ENCODE results near the gene RDX. TPM values are rescaled to one million over a fixed set of nuclear protein-coding genes. Genes with fewer than 3 reads are reported as not detected.

RDX gene
- total and polyA plus RNA-seq, 2 of the 13 experiments (the other 11 are each of a cell fraction or from before 2014, with no cell fraction given): 20.7 to 63.1 TPM

- 92% methylated on average over 2 of the region's 2 CpGs for WGBS (ENCODE audit: low lambda C conversion rate)
- peaks cover 10% of the 10 kb centered on the region; the same call in 1 of the 2 replicates for H3K4me1 ChIP-seq (ENCODE audit: insufficient read depth, low read length)
- CTCF ChIA-PET (ENCODE audit: low intra/inter-chr PET ratio, low total read pairs): no interaction called here
- H3K27ac ChIP-seq (ENCODE audit: extremely low read length, insufficient read depth, low read length): no peak overlapping the region
- in situ Hi-C loops (cut with HindIII; ENCODE audit: extremely low pct_ligation_motif_present, low pct_unique_long_range_greater_than_20kb): no loop called here
- H3K4me2 ChIP-seq (ENCODE audit: low read depth, low read length): no peak overlapping the region
- ATAC-seq (no peak), FAIRE-seq (no peak), DNase-seq (ENCODE audit: low spot score) (no peak)
- POLR2A ChIA-PET: no interaction called here
- peaks cover 0 to under 1% of the 10 kb centered on the region in 2 experiments; a peak in 1 of 5 replicates for H3K36me3 ChIP-seq (replicated peaks in 1 of 2; ENCODE audit: control insufficient read depth in 1 of 2, insufficient read depth in 2 of 2, low read length in 2 of 2)
- TF ChIP-seq DNMT3B (CRISPR knock-in tag; conservative IDR thresholded peaks at IDR 0.05): no peak
- no peak for TF ChIP-seq GLMP (CRISPR knock-in tag; IDR thresholded peaks at IDR 0.05; ENCODE audit: borderline replicate concordance)
- TF ChIP-seq ISX (CRISPR knock-in tag; conservative IDR thresholded peaks at IDR 0.05): no peak
- no peak overlapping the region for H2AFZ ChIP-seq (ENCODE audit: low read length)
- no peak overlapping the region for H3K4me3 ChIP-seq (replicated peaks in 1 of 3; ENCODE audit: insufficient read depth in 1 of 3, low read depth in 2 of 3, low read length in 3 of 3)
- H3K9me3 ChIP-seq (ENCODE audit: low read length): no peaks in the 10 kb centered on the region
- BruUV-seq (replicated peaks): no TSS peak
- intact Hi-C loops (cut with micrococcal nuclease; ENCODE audit: unreplicated experiment): no loop called here
- H3K79me2 ChIP-seq (ENCODE audit: insufficient read depth, low read length): no peaks in the 10 kb centered on the region
- no peaks in the 10 kb centered on the region for H3K27me3 ChIP-seq (ENCODE audit: control insufficient read depth in 1 of 2, insufficient read depth in 2 of 2, low read length in 2 of 2)
- no peaks in the 10 kb centered on the region for H4K20me1 ChIP-seq (ENCODE audit: insufficient read depth, low read length)
- no peak overlapping the region for H3K9ac ChIP-seq (ENCODE audit: insufficient read depth, low read depth, low read length)
These were observed 126.7 kb downstream of the RDX start for GRCh38 chr11:110169738-110170137.

GRCh38 chr11:110168033-110168803, 128.2 kb downstream of the RDX start:
- H4K20me1 ChIP-seq (ENCODE audit: insufficient read depth, low read length): no peaks in the 10 kb centered on the region
- DNase-seq (ENCODE audit: low spot score) (no peak), ATAC-seq (no peak), FAIRE-seq (no peak)
- H3K4me1 ChIP-seq (ENCODE audit: insufficient read depth, low read length): no peaks in the 10 kb centered on the region
- no peak overlapping the region for H3K27ac ChIP-seq (ENCODE audit: extremely low read length, insufficient read depth, low read length)
- peaks cover 0 to 2% of the 10 kb centered on the region in 2 experiments; a peak in 1 of 5 replicates for H3K36me3 ChIP-seq (replicated peaks in 1 of 2; ENCODE audit: control insufficient read depth in 1 of 2, insufficient read depth in 2 of 2, low read length in 2 of 2)
- H3K9ac ChIP-seq (ENCODE audit: insufficient read depth, low read depth, low read length): no peak overlapping the region
- no peaks in the 10 kb centered on the region for H3K79me2 ChIP-seq (ENCODE audit: insufficient read depth, low read length)
- in situ Hi-C loops (cut with HindIII; ENCODE audit: extremely low pct_ligation_motif_present, low pct_unique_long_range_greater_than_20kb) (no loop called here), intact Hi-C loops (cut with micrococcal nuclease; ENCODE audit: unreplicated experiment) (no loop called here)
- WGBS (ENCODE audit: low lambda C conversion rate): 88% methylated on average over 5 of the region's 5 CpGs
- BruUV-seq (replicated peaks): no TSS peak
- ChIA-PET CTCF (ENCODE audit: low intra/inter-chr PET ratio, low total read pairs) (no interaction called here), POLR2A (no interaction called here)
- H3K9me3 ChIP-seq (ENCODE audit: low read length): no peaks in the 10 kb centered on the region
- no peaks in the 10 kb centered on the region for H3K27me3 ChIP-seq (ENCODE audit: control insufficient read depth in 1 of 2, insufficient read depth in 2 of 2, low read length in 2 of 2)
- H3K4me3 ChIP-seq (replicated peaks in 1 of 3; ENCODE audit: insufficient read depth in 1 of 3, low read depth in 2 of 3, low read length in 3 of 3): no peak overlapping the region
- no peak overlapping the region for H2AFZ ChIP-seq (ENCODE audit: low read length)
- no peak overlapping the region for H3K4me2 ChIP-seq (ENCODE audit: low read depth, low read length)
- TF ChIP-seq ZNF709 (CRISPR knock-in tag; IDR thresholded peaks at IDR 0.05) (no peak), ZNF800 (CRISPR knock-in tag; IDR thresholded peaks at IDR 0.05) (no peak), NONO (IDR thresholded peaks at IDR 0.05) (no peak), NONO (CRISPR knock-in tag; conservative IDR thresholded peaks at IDR 0.05) (no peak), YEATS4 (CRISPR knock-in tag; IDR thresholded peaks at IDR 0.05; ENCODE audit: borderline replicate concordance) (no peak), ZBTB37 (CRISPR knock-in tag; IDR thresholded peaks at IDR 0.05) (no peak), KDM6A (CRISPR knock-in tag; IDR thresholded peaks at IDR 0.05; ENCODE audit: low read depth) (no peak), ADNP (CRISPR knock-in tag; IDR thresholded peaks at IDR 0.05) (no peak), ZNF230 (CRISPR knock-in tag; IDR thresholded peaks at IDR 0.05) (no peak), MEF2D (CRISPR knock-in tag; IDR thresholded peaks at IDR 0.05) (no peak), SIN3A (IDR thresholded peaks at IDR 0.05; ENCODE audit: borderline replicate concordance, low read depth, low read length) (no peak), ZNF660 (CRISPR knock-in tag; IDR thresholded peaks at IDR 0.05; ENCODE audit: borderline replicate concordance, low read depth) (no peak)

Measured in HepG2 (cell line).